Neural crest cell (in vitro differentiated cells): ENCODE measurements around the gene C1QTNF8. TPM values are rescaled to one million over a fixed set of nuclear protein-coding genes. Genes with fewer than 3 reads are reported as not detected.

Experiments
- DNase-seq: peaks from one replicate; pipeline ENCODE4 v3.0.0; 2021; ENCODE audit warnings: low read depth, mixed read lengths, low spot score
- H3K27ac Mint-ChIP-seq: one replicate; pipeline ENCODE4 v1.8.0; 2021; ENCODE audit warnings: mild to moderate bottlenecking, mixed read lengths; ENCODE audit not compliant: unreplicated experiment
- H3K27me3 Mint-ChIP-seq: 2 replicates; pipeline ENCODE4 v1.8.0; 2021; ENCODE audit warnings: low read depth, mild to moderate bottlenecking, mixed read lengths
- H3K36me3 Mint-ChIP-seq: 2 replicates; pipeline ENCODE4 v1.8.0; 2021; ENCODE audit warnings: low read depth, mild to moderate bottlenecking, mixed read lengths
- H3K4me1 Mint-ChIP-seq: 2 replicates; pipeline ENCODE4 v1.8.0; 2021; ENCODE audit warnings: mixed read lengths
- H3K4me3 Mint-ChIP-seq: one replicate; pipeline ENCODE4 v1.8.0; 2021; ENCODE audit warnings: mild to moderate bottlenecking, mixed read lengths
- H3K9me3 Mint-ChIP-seq: 2 replicates; pipeline ENCODE4 v1.8.0; 2021; ENCODE audit warnings: mixed read lengths
- total RNA-seq: library from RNA; stranded (reverse); gene quantifications from 2 replicates; pipeline ENCODE4 v1.2.1, GENCODE V29; 2021
- TF ChIP-seq, protein P1 (sequence below): fragments of 200-600 bp; sonication (generic); conservative IDR thresholded peaks from 2 replicates; pipeline ENCODE4 v1.5.0; 2021; ENCODE audit warnings: antibody characterized with exemption, mild to moderate bottlenecking

Gene C1QTNF8
- total RNA-seq, 1 donor from 2014 or later: 0.19 TPM

DNA sequence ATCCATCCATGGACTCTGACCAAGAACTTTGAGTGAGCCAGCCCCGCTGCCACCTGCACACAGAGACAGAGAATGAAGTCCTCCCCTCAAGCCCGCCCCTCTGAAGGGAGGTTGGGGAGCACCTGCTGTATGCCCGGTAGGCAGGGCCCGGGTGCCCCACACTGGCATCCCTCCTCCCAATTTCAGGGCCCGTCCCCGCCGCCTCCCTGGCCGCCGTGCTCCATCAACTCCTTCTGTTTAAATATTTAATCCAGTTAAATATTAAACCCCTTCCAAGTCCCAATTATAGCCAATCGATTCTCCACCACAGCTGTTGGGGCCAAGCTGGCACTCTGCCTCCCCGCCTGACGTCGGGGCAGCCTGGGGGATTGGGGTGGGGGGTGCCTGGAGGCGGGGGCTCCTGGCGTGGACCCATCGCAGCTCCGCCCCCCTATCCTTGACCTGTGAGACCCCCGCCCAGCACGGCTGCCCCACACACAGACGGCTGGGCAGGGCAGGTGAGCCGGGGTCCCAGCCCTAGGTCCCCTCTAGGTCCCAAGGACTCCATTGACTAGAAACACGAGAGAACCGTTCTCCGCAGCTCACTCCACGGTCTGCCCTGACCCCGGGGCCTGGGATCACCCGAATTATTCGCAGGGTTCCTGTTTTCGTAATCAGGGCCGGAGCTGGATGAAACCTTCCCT lies 38.9 kb upstream of the C1QTNF8 start:
- H3K27ac Mint-ChIP-seq: no peak overlapping the region
- H3K4me1 Mint-ChIP-seq: no peaks in the 10 kb centered on the region
- no peaks in the 10 kb centered on the region for H3K36me3 Mint-ChIP-seq
- no peak for DNase-seq
- TF ChIP-seq, protein P1, sequence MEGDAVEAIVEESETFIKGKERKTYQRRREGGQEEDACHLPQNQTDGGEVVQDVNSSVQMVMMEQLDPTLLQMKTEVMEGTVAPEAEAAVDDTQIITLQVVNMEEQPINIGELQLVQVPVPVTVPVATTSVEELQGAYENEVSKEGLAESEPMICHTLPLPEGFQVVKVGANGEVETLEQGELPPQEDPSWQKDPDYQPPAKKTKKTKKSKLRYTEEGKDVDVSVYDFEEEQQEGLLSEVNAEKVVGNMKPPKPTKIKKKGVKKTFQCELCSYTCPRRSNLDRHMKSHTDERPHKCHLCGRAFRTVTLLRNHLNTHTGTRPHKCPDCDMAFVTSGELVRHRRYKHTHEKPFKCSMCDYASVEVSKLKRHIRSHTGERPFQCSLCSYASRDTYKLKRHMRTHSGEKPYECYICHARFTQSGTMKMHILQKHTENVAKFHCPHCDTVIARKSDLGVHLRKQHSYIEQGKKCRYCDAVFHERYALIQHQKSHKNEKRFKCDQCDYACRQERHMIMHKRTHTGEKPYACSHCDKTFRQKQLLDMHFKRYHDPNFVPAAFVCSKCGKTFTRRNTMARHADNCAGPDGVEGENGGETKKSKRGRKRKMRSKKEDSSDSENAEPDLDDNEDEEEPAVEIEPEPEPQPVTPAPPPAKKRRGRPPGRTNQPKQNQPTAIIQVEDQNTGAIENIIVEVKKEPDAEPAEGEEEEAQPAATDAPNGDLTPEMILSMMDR: no peak
- H3K4me3 Mint-ChIP-seq: no peak overlapping the region
- H3K9me3 Mint-ChIP-seq: no peaks in the 10 kb centered on the region
- H3K27me3 Mint-ChIP-seq: no peaks in the 10 kb centered on the region

- H3K27me3 Mint-ChIP-seq: no peaks in the 10 kb centered on the region
- TF ChIP-seq, protein P1: no peak
- no peaks in the 10 kb centered on the region for H3K36me3 Mint-ChIP-seq
- no peak overlapping the region for H3K27ac Mint-ChIP-seq
- H3K4me3 Mint-ChIP-seq: no peak overlapping the region
- no peak for DNase-seq
- H3K4me1 Mint-ChIP-seq: no peaks in the 10 kb centered on the region
- H3K9me3 Mint-ChIP-seq: no peaks in the 10 kb centered on the region
These were observed 37.9 kb upstream of the C1QTNF8 start for GRCh38 chr16:1133810-1134520.

DNA sequence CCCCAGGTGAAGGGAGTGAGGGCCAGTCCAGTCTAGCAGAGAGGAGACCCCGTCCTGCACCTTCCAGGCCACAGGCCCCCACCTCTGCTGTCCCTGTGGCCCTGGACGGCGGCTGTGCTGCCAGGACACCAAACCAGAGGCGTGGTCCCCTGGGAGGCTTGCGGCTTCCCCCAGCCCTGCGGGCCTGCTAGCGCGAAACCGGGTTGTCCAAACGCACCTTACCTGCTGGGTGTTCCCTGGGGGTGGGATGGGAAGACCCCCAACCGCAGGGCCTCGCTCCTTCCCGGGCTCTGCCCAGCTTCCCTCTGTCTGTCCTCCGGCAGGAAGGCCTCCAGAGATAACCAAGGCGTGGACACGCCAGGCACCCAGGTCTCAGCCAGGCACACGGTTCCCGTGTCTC lies 37.2 kb upstream of the C1QTNF8 start:
- H3K4me1 Mint-ChIP-seq: no peaks in the 10 kb centered on the region
- H3K36me3 Mint-ChIP-seq: no peaks in the 10 kb centered on the region
- H3K27me3 Mint-ChIP-seq: no peaks in the 10 kb centered on the region
- DNase-seq: no peak
- H3K9me3 Mint-ChIP-seq: no peaks in the 10 kb centered on the region
- H3K27ac Mint-ChIP-seq: no peak overlapping the region
- no peak overlapping the region for H3K4me3 Mint-ChIP-seq
- TF ChIP-seq, protein P1: no peak

GRCh38 chr16:1132431-1132830 lies 36.4 kb upstream of the C1QTNF8 start:
- DNase-seq: no peak
- H3K27ac Mint-ChIP-seq: no peak overlapping the region
- no peaks in the 10 kb centered on the region for H3K36me3 Mint-ChIP-seq
- H3K9me3 Mint-ChIP-seq: no peaks in the 10 kb centered on the region
- TF ChIP-seq, protein P1: no peak
- no peaks in the 10 kb centered on the region for H3K27me3 Mint-ChIP-seq
- no peaks in the 10 kb centered on the region for H3K4me1 Mint-ChIP-seq
- no peak overlapping the region for H3K4me3 Mint-ChIP-seq

DNA sequence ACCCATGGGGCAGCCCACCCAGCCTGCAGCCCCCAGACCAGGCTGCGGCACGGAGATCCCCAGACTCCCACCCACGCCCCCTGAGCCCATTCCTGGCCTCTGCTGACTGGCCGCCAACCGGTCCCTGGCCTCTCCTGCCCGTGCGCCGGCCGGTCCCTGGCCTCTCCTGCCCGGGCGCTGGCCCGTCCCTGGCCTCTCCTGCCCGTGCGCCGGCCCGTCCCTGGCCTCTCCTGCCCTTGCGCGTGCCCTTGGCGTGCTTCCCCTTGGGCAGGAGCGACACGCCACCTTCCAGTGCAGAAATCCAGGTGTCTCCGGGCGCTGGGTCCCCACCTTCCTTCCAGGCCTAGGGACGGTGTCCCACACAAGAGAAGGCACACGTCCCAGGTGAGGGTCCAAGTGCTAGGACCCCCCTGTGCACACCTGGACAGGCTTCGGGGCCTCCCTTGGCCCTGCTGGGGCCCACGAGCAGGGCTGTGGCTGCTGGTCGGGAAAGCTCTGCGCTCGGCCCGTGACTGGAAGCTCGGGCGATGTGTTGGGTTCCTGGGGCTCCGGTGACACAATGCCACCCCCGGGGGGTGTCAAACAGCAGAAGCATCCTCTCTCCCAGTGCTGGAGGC lies 35.4 kb upstream of the C1QTNF8 start:
- H3K27me3 Mint-ChIP-seq: no peaks in the 10 kb centered on the region
- H3K9me3 Mint-ChIP-seq: no peaks in the 10 kb centered on the region
- no peaks in the 10 kb centered on the region for H3K4me1 Mint-ChIP-seq
- no peak for DNase-seq
- H3K27ac Mint-ChIP-seq: no peak overlapping the region
- H3K4me3 Mint-ChIP-seq: no peak overlapping the region
- TF ChIP-seq, protein P1: no peak
- no peaks in the 10 kb centered on the region for H3K36me3 Mint-ChIP-seq
